Endothelial cell of umbilical vein (primary cell): ENCODE results near the gene CLTCL1. TPM values are rescaled to one million over a fixed set of nuclear protein-coding genes. Genes with fewer than 3 reads are reported as not detected.

ENCODE experiments used
- BruUV-seq: library from RNA; stranded (reverse); fragments of 400-500 nt; replicated peaks from 2 replicates; lab custom pipeline; 2021; lab: Mats Ljungman, UMichigan
- CTCF ChIA-PET: fragments of 300-600, 350-600 bp; sonication (Branson Sonifier 250); formaldehyde crosslinking; loops from one replicate; lab custom pipeline; 2021; ENCODE audit warnings: antibody characterized with exemption, inconsistent platforms; lab: Charles Lee
- POLR2A ChIA-PET: fragments of 300-600, 350-600 bp; sonication (Branson Sonifier 250); formaldehyde crosslinking; loops from one replicate; lab custom pipeline; 2021; ENCODE audit warnings: antibody characterized with exemption, inconsistent platforms; lab: Charles Lee
- DNase-seq: peaks from one replicate; pipeline ENCODE4 v3.0.0-alpha.2; 2011; ENCODE audit warnings: low read depth, low spot score
- FAIRE-seq: peaks from 2 replicates; lab custom pipeline; 2011; peaks lifted over from hg19 to GRCh38; lab: Jason Lieb, UNC
- H2AFZ ChIP-seq: 2 replicates; pipeline ENCODE4 v1.6.0; 2012; ENCODE audit warnings: low read depth, low read length, control low read depth, inconsistent platforms
- H3K27ac ChIP-seq: 2 replicates; pipeline ENCODE4 v1.5.1; 2011; ENCODE audit warnings: low read depth, mild to moderate bottlenecking, control low read depth, low read length, moderate library complexity; ENCODE audit not compliant: insufficient read depth
- H3K27me3 ChIP-seq, 2 experiments: 2 replicates each; pipeline versions ENCODE4 v1.6.0 to v1.6.1; 2011; ENCODE audit warnings: low read length in 2 of 2, mixed read lengths in 1 of 2; ENCODE audit not compliant: control insufficient read depth in 2 of 2, insufficient read depth in 2 of 2
- H3K36me3 ChIP-seq, 2 experiments: 2 replicates in 1 of 2; 3 replicates in 1 of 2; pipeline ENCODE4 v1.5.1; 2011; ENCODE audit warnings: low read length in 2 of 2, mild to moderate bottlenecking in 1 of 2, moderate library complexity in 1 of 2; ENCODE audit not compliant: control insufficient read depth in 2 of 2, insufficient read depth in 2 of 2; ENCODE audit errors: extremely low read depth in 1 of 2
- H3K4me1 ChIP-seq: 3 replicates; pipeline ENCODE4 v1.5.1; 2011; ENCODE audit warnings: mild to moderate bottlenecking, low read length; ENCODE audit not compliant: control insufficient read depth, insufficient read depth; ENCODE audit errors: extremely low read depth
- H3K4me2 ChIP-seq: 2 replicates; pipeline ENCODE4 v1.6.1; 2011; ENCODE audit warnings: low read length, control low read depth, mixed read lengths; ENCODE audit not compliant: insufficient read depth
- H3K4me3 ChIP-seq, 3 experiments: fragments of 200-600 bp in 1 of 3; sonication (generic), shearing (Covaris generic) in 1 of 3; replicated peaks in 1 of 3; 2 replicates each; pipeline ENCODE4 v1.5.1; 2011 to 2016; ENCODE audit warnings: control low read depth in 3 of 3, low read length in 3 of 3, mild to moderate bottlenecking in 2 of 3, inconsistent platforms in 1 of 3, low read depth in 1 of 3, moderate library complexity in 1 of 3; ENCODE audit not compliant: insufficient read depth in 1 of 3
- H3K79me2 ChIP-seq: 2 replicates; pipeline ENCODE4 v1.6.0; 2012; ENCODE audit warnings: low read length, inconsistent platforms; ENCODE audit not compliant: control insufficient read depth, insufficient read depth
- H3K9ac ChIP-seq: replicated peaks from 2 replicates; pipeline ENCODE3; 2011; ENCODE audit warnings: low read length, control low read depth; ENCODE audit not compliant: insufficient read depth; ENCODE audit errors: extremely low read depth
- H3K9me1 ChIP-seq: replicated peaks from 3 replicates; pipeline ENCODE4 v1.6.0; 2011; ENCODE audit warnings: mild to moderate bottlenecking, low read length; ENCODE audit not compliant: control insufficient read depth, insufficient read depth; ENCODE audit errors: extremely low read depth
- H3K9me3 ChIP-seq: replicated peaks from 2 replicates; pipeline ENCODE4 v1.5.1; 2012; ENCODE audit warnings: low read length, inconsistent platforms; ENCODE audit not compliant: control insufficient read depth, insufficient read depth
- H4K20me1 ChIP-seq: replicated peaks from 2 replicates; pipeline ENCODE3; 2011; ENCODE audit warnings: mild to moderate bottlenecking, low read length; ENCODE audit not compliant: control insufficient read depth, insufficient read depth; ENCODE audit errors: extremely low read depth
- CTCF ChIP-seq, 2 donors: IDR thresholded peaks; 1 replicate in 1 of 2; 2 replicates in 1 of 2; pipeline ENCODE4 v1.5.1; 2011; ENCODE audit warnings: low read length in 2 of 2, mild to moderate bottlenecking in 2 of 2, moderate library complexity in 2 of 2, control low read depth in 1 of 2, inconsistent platforms in 1 of 2, low read depth in 1 of 2; ENCODE audit not compliant: insufficient read depth in 1 of 2; ENCODE audit errors: extremely low read depth in 1 of 2
- EZH2 ChIP-seq: IDR thresholded peaks from 2 replicates; pipeline ENCODE4 v1.6.1; 2012; ENCODE audit warnings: borderline replicate concordance, low read depth, mild to moderate bottlenecking, moderate library complexity, low read length, inconsistent platforms; ENCODE audit not compliant: severe bottlenecking
- GATA2 ChIP-seq: IDR thresholded peaks from 2 replicates; pipeline ENCODE4 v1.7.0; 2011; ENCODE audit warnings: low read depth, mild to moderate bottlenecking, moderate library complexity, mixed read lengths, low read length; ENCODE audit not compliant: insufficient read length, insufficient read depth
- MAX ChIP-seq: IDR thresholded peaks from 2 replicates; pipeline ENCODE4 v1.6.1; 2011; ENCODE audit not compliant: insufficient read depth, insufficient read length
- POLR2A ChIP-seq: IDR thresholded peaks from 2 replicates; pipeline ENCODE4 v1.6.1; 2012; ENCODE audit warnings: low read depth, mild to moderate bottlenecking, control low read depth, low read length
- POLR2AphosphoS5 ChIP-seq: IDR thresholded peaks from 2 replicates; pipeline ENCODE4 v1.6.1; 2012; ENCODE audit warnings: low read depth, mild to moderate bottlenecking, control low read depth, low read length, moderate library complexity; ENCODE audit not compliant: insufficient read depth
- dilution Hi-C: fragments of 300-500 bp; cut with MboI; formaldehyde crosslinking; loops from one replicate; pipeline ENCODE4 v1.15.0; 2019; ENCODE audit warnings: low sequenced_read_pairs; ENCODE audit not compliant: extremely low pct_ligation_motif_present
- intact Hi-C: fragments of 100-400 bp; cut with micrococcal nuclease; formaldehyde crosslinking; loops from one replicate; pipeline ENCODE4 v1.10.0; 2022
- polyA plus RNA-seq, 4 experiments: library from polyadenylated mRNA; depleted of rRNA in 3 of 4; stranded (reverse) in 3 of 4; unstranded in 1 of 4; fragments of >200 nt; gene quantifications; 2 replicates each; pipeline versions ENCODE4 v1.2.1 to v1.2.3, GENCODE V29; 2011 to 2012; ENCODE audit warnings: missing spikeins in 1 of 4
- total RNA-seq: library from RNA; stranded (reverse); gene quantifications from 2 replicates; pipeline ENCODE4 v1.2.3, GENCODE V29; 2021

Gene CLTCL1
- total and polyA plus RNA-seq, 2 donors (not counting 3 experiments of a cell fraction or from before 2014, with no cell fraction given), result 5.0 to 6.2 TPM

- dilution Hi-C loops (no loop called here), intact Hi-C loops (no loop called here)
- Histone ChIP-seq H4K20me1 (no peaks in the 10 kb centered on the region), H3K27me3 (no peaks in the 10 kb centered on the region), H3K4me3 (no peak overlapping the region), H3K27ac (no peak overlapping the region), H3K36me3 (no peaks in the 10 kb centered on the region), H3K79me2 (no peaks in the 10 kb centered on the region), H3K9me1 (no peaks in the 10 kb centered on the region), H3K4me1 (no peaks in the 10 kb centered on the region), H3K9ac (no peak overlapping the region), H3K9me3 (no peaks in the 10 kb centered on the region), H3K4me2 (no peak overlapping the region), H2AFZ (no peak overlapping the region)
- FAIRE-seq (no peak), DNase-seq (no peak)
- POLR2A ChIA-PET, result no interaction called here
- TF ChIP-seq POLR2A (no peak), MAX (no peak), GATA2 (no peak), POLR2AphosphoS5 (no peak), CTCF (IDR thresholded peaks at IDR 0.05; ENCODE audit: extremely low read depth in 1 of 2, insufficient read depth in 1 of 2, low read depth in 1 of 2, low read length in 2 of 2) (no peak)
- no TSS peak for BruUV-seq
- CTCF ChIA-PET, result no interaction called here
Measured at GRCh38 chr22:19228179-19228578, 63.3 kb downstream of the CLTCL1 start.

GRCh38 chr22:19226428-19226827 lies 65.1 kb downstream of the CLTCL1 start:
- H3K9me1 ChIP-seq, result no peaks in the 10 kb centered on the region
- no peak overlapping the region for H3K9ac ChIP-seq
- DNase-seq, result no peak
- no peaks in the 10 kb centered on the region for H3K36me3 ChIP-seq
- H2AFZ ChIP-seq, result no peak overlapping the region
- ChIA-PET CTCF (no interaction called here), POLR2A (no interaction called here)
- FAIRE-seq, result no peak
- no peak overlapping the region for H3K4me3 ChIP-seq
- H3K4me1 ChIP-seq, result no peaks in the 10 kb centered on the region
- TF ChIP-seq POLR2AphosphoS5, result no peak
- no peak for TF ChIP-seq CTCF (IDR thresholded peaks at IDR 0.05; ENCODE audit: extremely low read depth in 1 of 2, insufficient read depth in 1 of 2, low read depth in 1 of 2, low read length in 2 of 2)
- TF ChIP-seq EZH2, result no peak
- no peak overlapping the region for H3K27ac ChIP-seq
- BruUV-seq, result no TSS peak
- no peaks in the 10 kb centered on the region for H3K27me3 ChIP-seq
- H3K79me2 ChIP-seq, result no peaks in the 10 kb centered on the region
- no peaks in the 10 kb centered on the region for H3K9me3 ChIP-seq
- dilution Hi-C loops (no loop called here), intact Hi-C loops (no loop called here)
- no peak overlapping the region for H3K4me2 ChIP-seq
- no peaks in the 10 kb centered on the region for H4K20me1 ChIP-seq
